Hepatocyte (in vitro differentiated cells): ENCODE results near the gene RBPMS2.

ENCODE experiments used
- EZH2 ChIP-seq: fragments of 200-600 bp; sonication (generic); IDR thresholded peaks from 2 replicates; pipeline ENCODE4 v1.6.1; 2016; ENCODE audit warnings: antibody characterized with exemption, mild to moderate bottlenecking, borderline replicate concordance
- EZH2phosphoT487 ChIP-seq: fragments of 200-600 bp; sonication (generic); IDR thresholded peaks from one replicate; pipeline ENCODE4 v1.6.1; 2018; ENCODE audit warnings: antibody characterized with exemption, mild to moderate bottlenecking, low read depth, moderate library complexity; ENCODE audit not compliant: unreplicated experiment, severe bottlenecking
- TF ChIP-seq, protein P1 (sequence below): fragments of 200-600 bp; sonication (generic); IDR thresholded peaks from 2 replicates; pipeline ENCODE4 v1.5.1; 2016; ENCODE audit warnings: antibody characterized with exemption, mild to moderate bottlenecking; ENCODE audit not compliant: poor library complexity

DNA sequence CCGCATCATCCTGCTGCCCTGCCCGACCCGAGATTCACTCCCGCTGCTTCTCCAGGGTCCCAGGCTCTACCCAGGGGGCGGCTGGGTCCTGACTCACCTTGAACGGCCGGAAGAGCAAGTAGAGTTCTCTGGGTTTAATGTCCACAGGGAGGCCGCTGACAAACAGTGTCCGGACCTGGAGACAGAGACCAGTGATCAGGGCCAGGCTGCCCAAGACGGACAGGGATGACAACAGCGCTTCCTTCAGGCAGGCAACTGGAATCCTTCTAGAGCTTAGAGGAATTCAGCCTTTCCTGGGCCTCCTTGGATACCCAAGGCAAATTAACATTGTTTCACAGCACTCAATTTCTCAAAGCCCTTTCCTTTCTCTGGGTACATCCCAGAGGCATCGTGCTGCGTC is 23.9 kb downstream of the RBPMS2 start:
- TF ChIP-seq, protein P1, sequence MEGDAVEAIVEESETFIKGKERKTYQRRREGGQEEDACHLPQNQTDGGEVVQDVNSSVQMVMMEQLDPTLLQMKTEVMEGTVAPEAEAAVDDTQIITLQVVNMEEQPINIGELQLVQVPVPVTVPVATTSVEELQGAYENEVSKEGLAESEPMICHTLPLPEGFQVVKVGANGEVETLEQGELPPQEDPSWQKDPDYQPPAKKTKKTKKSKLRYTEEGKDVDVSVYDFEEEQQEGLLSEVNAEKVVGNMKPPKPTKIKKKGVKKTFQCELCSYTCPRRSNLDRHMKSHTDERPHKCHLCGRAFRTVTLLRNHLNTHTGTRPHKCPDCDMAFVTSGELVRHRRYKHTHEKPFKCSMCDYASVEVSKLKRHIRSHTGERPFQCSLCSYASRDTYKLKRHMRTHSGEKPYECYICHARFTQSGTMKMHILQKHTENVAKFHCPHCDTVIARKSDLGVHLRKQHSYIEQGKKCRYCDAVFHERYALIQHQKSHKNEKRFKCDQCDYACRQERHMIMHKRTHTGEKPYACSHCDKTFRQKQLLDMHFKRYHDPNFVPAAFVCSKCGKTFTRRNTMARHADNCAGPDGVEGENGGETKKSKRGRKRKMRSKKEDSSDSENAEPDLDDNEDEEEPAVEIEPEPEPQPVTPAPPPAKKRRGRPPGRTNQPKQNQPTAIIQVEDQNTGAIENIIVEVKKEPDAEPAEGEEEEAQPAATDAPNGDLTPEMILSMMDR = no peak
- TF ChIP-seq EZH2 (no peak), EZH2phosphoT487 (no peak)
